Measurements from ENCODE around the gene SRGAP2B.
"Not testable (repeated sequence)": the region's sequence is repeated elsewhere in the genome, so short reads cannot be mapped to it uniquely, and the experiment has no call there.

The SRGAP2B gene

DNA sequence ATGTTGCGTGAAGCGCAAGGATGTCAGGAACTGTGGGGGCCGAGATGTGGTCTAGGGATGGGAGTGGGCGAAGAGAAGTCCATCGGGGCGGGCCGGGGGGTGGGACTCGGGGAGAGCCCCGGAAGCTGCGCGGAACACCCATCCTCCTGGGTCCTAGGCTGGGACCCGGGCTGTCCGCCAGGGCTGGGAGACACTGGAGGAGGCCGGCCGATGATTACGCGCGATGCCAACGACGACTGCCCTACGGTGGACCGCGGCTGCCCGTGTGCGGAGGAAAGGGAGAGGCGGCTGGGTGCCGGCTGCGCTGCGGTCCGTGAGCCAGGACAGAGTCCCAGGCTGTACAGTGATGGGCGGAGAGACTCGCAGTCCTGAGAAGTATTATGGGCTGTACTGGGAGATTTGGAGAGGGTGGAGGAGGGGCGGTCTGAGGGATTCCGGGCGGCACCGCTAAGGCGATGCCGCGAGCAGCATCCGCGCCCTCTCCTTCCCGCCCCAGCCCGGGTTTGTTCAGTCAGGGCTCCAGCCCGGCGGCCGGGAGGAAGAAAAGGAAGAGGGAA, 395 bp downstream of the SRGAP2B start:
- DNase-seq, result not testable (repeated sequence)

DNA sequence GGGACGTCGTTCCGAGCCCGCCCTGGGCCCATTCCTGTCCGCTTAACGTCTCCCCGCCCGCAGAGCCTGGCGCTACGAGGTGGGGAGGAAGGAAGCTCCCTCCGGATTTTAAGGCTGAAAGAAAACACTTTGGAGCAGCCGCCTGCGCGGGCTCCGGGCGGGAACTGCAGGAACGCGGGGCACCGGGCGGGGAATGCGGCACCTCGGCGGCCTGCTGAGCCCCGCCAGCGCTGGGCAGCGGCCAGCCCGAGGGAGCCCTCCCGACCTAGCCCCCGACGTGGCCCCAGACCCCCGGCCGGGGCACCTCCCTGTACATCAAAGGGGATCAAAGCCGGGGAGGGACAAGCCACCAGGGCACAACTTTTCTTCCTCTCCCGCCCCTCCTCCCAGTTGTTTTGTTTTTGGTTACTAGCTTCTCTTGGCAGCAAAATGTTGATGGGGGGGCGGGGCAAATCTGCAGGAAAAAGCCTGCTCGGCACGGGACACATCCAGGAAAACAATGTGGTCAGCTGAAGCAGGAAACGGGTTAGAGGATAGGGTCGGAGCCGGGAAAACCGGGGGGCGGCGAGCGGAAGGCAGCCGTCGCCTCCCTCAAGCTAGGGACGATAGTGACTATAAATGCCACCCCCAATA, 1.5 kb downstream of the SRGAP2B start:
- DNase-seq, result peak; percentile 7
- in situ Hi-C loops (cut with MboI; ENCODE audit: low pct_unique_long_range_greater_than_20kb, low sequenced_read_pairs), result not testable (repeated sequence)

More for the DNA sequence above, 395 bp downstream of the SRGAP2B start:
- in situ Hi-C loops (cut with MboI; ENCODE audit: low pct_unique_long_range_greater_than_20kb, low sequenced_read_pairs), result not testable (repeated sequence)

DNA sequence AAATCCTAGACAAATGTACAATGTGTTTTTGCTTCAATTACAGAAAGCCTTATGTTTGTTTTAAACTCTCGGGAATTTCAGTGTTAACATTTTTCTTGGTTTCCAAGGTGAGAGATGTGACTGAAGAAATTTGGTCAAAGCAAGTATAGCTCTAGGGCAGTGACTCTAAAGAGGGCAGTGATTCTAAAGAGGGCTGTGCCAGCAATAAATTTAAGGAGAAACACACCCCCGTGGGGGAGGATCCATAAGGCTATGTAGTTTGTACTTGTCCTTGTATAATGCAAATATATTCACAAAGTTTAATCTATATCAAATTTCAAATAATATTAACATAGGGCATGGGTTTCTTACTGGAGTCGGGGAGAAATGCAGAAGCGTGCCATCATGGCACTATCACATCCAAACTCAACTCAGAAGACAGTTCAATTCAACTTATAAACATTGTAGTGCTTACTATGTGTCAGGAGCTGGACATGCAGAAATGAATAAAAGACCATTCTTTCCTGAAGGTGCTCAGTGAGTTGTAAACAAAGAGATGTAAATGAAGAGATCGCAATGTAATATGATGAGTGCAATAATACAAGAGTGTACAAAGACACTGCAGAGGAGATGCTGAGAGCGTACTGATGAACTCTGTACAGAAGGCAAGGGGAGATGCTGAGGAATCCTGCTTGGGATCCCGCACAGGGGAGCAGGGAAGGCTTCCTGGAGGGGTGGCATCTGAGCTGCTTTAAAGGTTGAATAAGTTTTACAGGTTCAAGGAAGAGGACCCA, 12.5 kb downstream of the SRGAP2B start:
- in situ Hi-C loops (cut with MboI; ENCODE audit: low pct_unique_long_range_greater_than_20kb, low sequenced_read_pairs); DNase-seq: not testable (repeated sequence)

DNA sequence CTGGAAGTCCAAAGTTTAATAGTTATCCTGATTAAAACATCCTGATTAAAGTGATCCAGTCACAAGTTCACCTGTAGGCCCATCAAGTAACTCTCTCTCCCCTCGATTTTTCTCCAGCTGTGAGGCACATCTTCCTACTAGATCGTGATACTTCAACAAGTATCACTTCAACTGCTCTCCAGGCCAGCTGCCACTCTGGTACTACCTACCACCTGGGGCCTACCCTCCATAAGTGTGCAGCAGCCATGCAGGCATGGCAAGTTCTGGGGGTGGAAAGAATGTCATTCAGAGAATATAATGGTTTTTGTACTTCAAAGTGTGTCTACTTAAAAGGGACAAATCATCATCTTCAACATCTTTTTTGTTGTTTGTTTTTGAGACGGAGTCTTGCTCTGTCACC, 14.9 kb downstream of the SRGAP2B start:
- DNase-seq, result peak; percentile 3
- in situ Hi-C loops (cut with MboI; ENCODE audit: low pct_unique_long_range_greater_than_20kb, low sequenced_read_pairs), result not testable (repeated sequence)

DNA sequence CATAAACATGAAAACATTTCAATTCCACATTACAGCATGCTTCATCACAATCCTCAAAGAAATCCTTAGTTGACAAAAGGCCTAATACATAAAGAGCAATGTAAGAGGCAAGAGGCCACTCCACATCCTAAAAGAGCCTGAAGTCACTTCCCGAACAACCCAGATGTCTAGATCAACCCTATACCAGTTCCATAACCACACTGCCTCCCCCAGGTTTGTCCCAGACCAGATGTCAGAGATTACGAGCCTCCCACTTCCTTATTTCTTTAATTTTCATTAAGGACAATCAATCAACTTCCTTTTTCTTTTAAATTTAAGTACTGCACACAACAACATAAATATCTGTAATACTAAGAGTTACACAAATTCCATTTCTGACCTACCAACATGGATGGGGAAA, 15.4 kb downstream of the SRGAP2B start:
- in situ Hi-C loops (cut with MboI; ENCODE audit: low pct_unique_long_range_greater_than_20kb, low sequenced_read_pairs), result not testable (repeated sequence)
- DNase-seq, result peak; percentile 79

DNA sequence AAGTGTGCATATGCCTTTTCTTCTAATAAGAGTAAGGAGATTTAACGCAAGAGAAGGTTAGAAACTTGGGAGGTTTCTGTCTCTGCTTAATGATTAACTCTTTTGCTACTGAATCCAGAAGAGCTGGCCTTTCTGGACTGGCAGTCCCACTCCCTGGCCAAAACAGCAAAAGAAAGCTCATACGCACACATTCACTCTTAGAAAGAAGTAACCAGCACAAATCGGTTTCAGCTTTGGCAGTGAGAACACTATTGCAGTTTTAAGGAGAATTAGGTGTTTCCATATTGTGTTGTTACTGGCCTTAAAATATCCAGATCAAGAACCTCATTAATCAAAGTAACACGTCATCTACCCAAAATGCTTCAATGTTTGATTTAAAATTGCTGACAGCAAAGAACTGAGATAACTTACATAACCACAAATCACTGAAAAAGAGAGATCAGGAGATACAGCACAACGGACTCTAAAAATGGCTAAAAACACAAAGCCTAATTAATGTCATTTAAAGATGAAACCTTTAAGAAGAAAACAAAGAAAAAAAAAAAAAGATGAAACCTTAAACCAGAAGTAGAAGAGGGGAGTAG, 16.2 kb downstream of the SRGAP2B start:
- DNase-seq; in situ Hi-C loops (cut with MboI; ENCODE audit: low pct_unique_long_range_greater_than_20kb, low sequenced_read_pairs): not testable (repeated sequence)

DNA sequence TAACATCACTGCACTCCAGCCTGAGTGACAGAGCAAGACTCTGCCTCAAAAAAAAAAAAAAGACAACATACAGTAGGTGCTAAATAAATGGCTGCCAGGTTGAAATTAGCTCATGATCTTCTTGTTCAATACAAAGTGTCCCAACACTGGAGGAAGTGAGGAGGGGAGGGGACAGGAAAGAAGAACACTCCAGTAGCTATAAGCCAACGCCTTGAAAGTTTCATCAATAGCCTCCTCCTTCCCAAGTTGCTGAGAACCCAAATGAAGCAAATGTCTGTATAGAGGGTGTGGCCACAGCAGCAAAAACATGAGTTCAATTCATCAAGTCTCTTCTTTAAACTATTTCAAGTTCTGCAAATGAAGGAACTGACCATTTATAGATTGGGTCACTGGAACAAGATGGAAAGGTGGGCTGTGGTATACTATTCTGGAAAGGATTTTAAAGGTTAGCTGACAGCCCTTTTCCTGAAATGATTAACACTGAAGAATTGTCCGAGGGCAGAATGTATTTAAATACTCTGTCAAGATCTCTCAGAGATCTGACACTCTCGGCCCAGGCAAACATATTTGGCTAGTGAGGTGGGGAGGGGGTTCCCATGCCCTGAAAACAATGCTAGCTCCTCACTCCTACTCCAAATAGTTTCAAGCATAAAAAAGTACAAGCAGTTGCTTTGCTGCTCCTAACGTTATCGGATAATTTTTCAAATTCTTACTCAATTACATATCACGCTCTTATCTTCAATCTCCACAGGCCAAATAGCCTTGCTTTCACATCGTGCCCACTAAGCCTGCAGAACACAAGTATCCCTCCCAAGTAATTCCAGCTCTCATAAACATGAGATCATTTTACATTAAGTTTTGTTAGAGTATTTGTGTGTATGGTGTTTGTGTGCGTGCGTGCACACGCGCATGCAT, 17.0 kb downstream of the SRGAP2B start:
- in situ Hi-C loops (cut with MboI; ENCODE audit: low pct_unique_long_range_greater_than_20kb, low sequenced_read_pairs), result not testable (repeated sequence)

DNA sequence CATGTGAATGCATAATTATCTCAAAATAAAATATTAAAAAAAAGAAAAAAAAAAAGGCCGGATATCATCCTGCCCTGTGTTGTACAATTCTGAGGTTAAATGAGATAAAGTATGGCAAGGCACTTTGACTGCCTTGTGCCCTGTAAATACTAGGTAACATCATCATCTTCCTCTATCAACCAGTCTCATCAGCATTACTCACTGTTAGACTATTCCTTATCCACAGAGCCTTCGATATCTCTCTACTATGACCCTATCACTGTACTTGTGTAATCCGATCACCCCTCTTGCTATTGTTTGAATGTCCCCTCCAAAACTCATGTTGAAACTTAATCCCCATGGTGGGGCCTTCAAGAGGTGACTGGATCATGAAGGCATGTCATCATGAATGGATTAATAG, 18.3 kb downstream of the SRGAP2B start:
- in situ Hi-C loops (cut with MboI; ENCODE audit: low pct_unique_long_range_greater_than_20kb, low sequenced_read_pairs); DNase-seq: not testable (repeated sequence)

More for the DNA sequence above, 17.0 kb downstream of the SRGAP2B start:
- not testable (repeated sequence) for DNase-seq

DNA sequence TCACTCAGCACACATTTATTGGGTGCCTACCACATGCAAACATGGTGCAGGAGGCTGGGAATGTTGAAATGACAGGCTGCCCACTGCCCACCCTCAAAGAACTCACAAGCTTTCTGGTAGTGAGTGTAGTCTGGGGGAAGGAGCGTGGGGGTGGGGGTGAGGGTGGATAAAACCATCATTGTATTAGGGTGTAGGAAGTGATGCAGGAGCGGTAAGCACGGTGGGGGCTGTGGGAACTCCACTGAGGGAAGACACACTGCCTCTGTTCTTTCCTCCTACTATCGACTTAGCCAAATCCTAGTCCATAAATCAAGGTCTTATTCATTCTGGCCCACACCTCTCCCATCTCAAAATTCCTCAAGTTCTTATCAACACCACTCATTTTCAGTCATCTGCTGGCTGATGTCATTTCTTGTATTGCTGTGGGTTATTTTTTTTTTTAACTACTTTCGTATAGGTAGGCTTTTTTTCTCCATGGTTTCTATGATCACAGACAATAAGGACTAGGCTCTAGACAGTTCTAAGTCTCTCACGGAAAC, 21.0 kb downstream of the SRGAP2B start:
- in situ Hi-C loops (cut with MboI; ENCODE audit: low pct_unique_long_range_greater_than_20kb, low sequenced_read_pairs); DNase-seq: not testable (repeated sequence)

DNA sequence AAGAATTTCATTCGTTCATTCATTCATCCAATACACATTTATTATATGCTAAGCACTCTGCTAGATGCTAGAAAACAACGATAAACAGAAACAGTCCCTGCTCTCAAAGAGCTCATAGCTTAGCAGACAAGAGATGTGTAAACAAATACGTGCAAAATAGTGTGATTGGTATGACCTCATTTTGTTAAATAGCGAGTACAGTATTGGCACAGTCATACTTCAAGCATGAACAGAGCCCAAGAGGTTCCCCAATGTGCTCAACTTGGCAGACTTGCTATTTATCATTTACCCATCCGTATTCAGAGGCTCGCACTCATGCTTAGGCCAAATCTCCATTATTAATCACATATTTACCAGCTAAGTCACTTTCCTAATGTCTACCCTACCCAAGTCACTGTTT, 23.6 kb downstream of the SRGAP2B start:
- in situ Hi-C loops (cut with MboI; ENCODE audit: low pct_unique_long_range_greater_than_20kb, low sequenced_read_pairs); DNase-seq: not testable (repeated sequence)

DNA sequence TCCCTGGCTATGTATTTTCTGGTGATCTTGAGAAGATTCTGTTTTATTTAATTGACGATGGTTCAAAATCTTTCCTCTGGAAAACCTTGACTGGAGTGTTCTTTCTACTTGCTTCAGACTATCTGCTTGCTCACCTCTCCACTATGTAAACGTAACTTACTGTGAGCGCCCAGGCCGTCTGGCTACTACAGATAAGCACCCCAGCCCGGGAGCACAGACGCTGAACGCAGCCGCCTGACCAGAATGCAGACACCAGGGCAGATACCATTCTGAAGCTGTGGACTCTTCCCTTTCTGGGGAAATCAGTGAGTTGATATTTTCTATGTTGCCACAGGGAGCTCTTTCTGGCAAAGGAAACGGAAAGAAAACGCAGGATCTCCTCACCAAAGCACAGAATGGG, 28.6 kb downstream of the SRGAP2B start:
- DNase-seq; in situ Hi-C loops (cut with MboI; ENCODE audit: low pct_unique_long_range_greater_than_20kb, low sequenced_read_pairs): not testable (repeated sequence)

DNA sequence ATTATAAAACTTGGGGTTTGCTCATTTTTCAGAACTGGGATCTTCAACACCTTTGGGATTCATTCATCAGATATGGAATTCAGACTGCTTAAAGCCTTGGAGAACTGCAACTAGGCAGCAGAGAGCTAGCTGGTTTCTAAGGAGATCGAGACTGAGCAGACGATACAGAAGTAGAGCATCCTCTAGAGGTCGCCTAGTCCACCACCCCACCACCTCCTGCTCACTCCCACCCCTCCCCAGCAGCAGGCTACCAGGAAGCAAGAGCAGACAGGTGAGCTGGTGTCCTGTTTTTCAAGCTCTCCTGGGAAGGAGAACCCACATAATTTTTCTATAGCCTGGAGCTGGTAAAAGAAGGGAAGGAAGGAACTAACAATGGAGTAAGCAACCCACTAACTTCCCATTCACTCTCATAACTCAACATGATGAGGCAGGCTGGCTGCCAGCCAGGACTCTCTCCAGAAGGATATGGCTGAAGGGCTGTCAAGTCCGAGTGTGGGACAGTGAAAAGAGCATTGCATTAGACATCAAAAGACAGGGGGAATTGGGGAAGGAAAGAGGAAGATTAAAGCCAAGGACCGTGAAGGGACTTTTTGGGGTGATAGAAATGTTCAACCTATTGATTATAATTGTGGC, 29.8 kb downstream of the SRGAP2B start:
- in situ Hi-C loops (cut with MboI; ENCODE audit: low pct_unique_long_range_greater_than_20kb, low sequenced_read_pairs); DNase-seq: not testable (repeated sequence)

DNA sequence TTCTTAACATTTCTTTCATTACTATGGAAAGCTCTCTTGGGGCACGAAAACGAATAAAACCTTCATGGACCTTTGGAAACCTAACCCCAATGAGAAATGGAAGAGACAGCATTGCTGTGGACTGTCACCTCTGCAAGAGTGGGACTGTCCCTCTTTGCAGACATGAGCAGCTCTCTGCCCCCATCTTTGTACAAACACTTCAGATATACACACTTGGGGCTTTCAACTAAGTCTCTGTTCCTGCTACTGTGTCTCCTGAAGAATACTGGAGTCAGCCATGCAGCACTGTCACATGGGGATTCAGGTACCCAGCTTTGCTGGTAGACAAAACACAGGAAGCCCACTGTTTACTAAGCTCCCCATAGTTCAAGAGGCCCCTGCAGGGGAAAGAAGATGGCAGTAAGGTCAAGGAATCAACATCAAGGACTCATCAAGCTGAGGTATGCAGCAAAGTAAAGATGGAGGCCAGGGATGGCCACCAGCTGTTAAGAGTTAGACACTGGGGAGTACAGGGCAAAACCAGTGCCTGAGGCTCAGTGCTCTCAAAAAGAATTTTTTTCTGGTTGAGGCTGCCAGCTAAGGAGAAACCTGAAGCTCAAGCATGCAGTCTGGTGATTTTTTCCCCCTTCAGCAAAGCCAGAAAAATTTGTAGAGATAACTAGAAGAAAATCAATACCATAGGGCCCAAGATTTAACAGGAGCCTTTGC, 31.0 kb downstream of the SRGAP2B start:
- DNase-seq; in situ Hi-C loops (cut with MboI; ENCODE audit: low pct_unique_long_range_greater_than_20kb, low sequenced_read_pairs): not testable (repeated sequence)

DNA sequence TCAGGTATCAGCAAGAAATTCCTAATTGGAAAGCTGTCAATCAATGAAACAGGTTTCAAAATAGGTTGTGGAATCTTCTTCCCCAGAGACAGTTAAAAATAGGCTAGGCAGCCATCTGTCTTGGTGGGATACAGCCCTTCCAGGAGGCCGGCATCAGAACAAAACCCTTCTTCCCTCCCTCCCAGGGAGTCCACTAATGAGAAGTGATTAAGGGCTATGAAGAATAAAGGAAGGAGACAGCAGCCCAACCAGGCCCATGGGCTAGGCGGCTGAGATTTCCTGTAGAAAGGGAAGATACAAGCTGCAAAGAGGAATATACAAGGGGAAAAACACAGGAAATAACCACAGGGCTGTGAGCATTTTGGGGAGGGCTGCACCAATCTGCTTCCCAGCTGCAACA, 31.8 kb downstream of the SRGAP2B start:
- DNase-seq; in situ Hi-C loops (cut with MboI; ENCODE audit: low pct_unique_long_range_greater_than_20kb, low sequenced_read_pairs): not testable (repeated sequence)

DNA sequence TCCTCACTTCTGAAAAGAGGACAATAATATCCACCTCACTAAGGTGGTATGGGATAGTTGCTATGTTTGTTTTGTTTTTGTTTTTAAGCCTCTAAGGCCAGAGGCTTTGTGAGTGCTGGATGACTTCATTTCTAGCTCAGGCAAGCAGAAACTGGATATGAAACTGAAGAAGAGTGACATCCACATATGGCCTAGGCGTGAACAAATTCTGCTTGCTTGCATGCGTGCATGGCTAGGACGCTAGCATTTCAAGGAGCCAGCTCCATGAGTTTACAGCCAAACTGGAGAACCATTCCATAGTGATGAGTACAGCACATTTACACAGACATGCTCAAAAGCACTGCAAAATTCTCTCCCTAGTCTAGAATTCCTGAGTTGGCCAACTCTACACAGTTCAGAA, 36.9 kb downstream of the SRGAP2B start:
- in situ Hi-C loops (cut with MboI; ENCODE audit: low pct_unique_long_range_greater_than_20kb, low sequenced_read_pairs); DNase-seq: not testable (repeated sequence)

DNA sequence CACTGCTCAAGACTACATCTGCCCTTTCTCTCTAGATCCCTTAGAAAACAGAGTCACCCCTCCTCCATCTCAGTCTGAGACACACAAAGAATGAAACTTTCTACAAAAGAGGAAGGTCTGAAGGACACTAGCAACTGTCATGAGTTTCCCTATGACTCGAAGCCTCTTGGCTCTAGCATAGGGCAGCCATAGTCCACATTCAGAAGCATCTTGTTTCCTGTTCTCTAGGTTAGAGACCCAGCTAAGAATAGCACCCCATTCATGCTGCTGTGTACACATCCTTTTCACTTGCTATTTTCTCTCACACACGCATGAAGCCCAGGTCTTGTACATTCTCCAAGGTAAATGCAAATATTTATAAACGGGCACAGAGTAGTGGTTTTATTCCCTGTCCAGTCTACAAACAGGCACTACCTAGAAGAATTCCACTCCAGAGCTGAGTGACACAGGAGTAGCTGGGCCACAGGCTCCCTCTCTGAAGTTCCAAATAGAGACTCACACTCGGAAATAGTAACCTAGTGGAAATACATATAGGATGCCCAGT, 39.8 kb downstream of the SRGAP2B start:
- DNase-seq; in situ Hi-C loops (cut with MboI; ENCODE audit: low pct_unique_long_range_greater_than_20kb, low sequenced_read_pairs): not testable (repeated sequence)

DNA sequence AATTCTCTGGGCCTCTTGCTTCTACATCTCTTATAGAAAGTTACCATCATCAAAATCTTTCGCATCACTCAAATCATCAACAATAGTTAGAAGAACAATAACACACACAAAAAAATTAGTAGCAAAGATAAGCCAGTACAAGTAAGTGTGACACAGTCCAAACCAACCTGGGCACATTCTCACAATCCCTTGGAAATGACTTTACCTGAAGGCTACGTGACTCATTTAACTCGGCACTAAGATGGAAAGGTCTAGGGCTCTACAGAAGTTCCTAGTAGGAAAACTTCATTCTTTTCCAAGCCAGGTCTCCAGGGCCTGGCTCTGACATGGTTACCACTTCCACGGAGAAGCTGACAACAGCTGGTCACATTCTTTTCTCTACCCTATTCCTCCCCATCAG, 41.7 kb downstream of the SRGAP2B start:
- in situ Hi-C loops (cut with MboI; ENCODE audit: low pct_unique_long_range_greater_than_20kb, low sequenced_read_pairs), result not testable (repeated sequence)

More for the DNA sequence above, 41.7 kb downstream of the SRGAP2B start:
- not testable (repeated sequence) for DNase-seq

All from KBM-7 (cell line).